ENCODE measurements around the gene UBAC2.
"Not testable (repeated sequence)": the region's sequence is repeated elsewhere in the genome, so short reads cannot be mapped to it uniquely, and the experiment has no call there.

Gene UBAC2

DNA sequence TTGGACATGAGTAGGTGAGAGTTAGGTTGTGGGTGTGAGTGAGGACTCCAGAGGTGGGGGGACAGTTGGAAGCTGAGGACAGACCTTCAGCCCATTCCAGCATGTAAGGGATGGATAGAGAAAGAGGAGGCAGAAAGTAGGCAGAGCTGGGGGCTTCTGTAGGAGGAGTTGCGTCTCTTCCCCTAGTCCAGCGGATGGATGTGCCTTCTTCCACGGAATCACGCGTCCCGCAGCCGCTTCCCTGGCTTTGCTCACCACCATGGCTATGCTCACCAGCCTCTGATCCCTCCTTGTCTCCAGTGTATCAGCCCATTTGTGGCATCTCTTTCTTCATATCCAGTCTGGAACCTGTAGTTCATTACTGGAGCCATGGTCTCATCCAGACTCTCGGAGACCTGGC lies 5.6 kb downstream of the UBAC2 start:
- H3K4me3 ChIP-seq (ENCODE audit: low read length), result no peak overlapping the region
- TF ChIP-seq, protein P1, sequence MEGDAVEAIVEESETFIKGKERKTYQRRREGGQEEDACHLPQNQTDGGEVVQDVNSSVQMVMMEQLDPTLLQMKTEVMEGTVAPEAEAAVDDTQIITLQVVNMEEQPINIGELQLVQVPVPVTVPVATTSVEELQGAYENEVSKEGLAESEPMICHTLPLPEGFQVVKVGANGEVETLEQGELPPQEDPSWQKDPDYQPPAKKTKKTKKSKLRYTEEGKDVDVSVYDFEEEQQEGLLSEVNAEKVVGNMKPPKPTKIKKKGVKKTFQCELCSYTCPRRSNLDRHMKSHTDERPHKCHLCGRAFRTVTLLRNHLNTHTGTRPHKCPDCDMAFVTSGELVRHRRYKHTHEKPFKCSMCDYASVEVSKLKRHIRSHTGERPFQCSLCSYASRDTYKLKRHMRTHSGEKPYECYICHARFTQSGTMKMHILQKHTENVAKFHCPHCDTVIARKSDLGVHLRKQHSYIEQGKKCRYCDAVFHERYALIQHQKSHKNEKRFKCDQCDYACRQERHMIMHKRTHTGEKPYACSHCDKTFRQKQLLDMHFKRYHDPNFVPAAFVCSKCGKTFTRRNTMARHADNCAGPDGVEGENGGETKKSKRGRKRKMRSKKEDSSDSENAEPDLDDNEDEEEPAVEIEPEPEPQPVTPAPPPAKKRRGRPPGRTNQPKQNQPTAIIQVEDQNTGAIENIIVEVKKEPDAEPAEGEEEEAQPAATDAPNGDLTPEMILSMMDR (conservative IDR thresholded peaks at IDR 0.05; ENCODE audit: low read length), result no peak
- DNase-seq (ENCODE audit: low read depth), result no peak

DNA sequence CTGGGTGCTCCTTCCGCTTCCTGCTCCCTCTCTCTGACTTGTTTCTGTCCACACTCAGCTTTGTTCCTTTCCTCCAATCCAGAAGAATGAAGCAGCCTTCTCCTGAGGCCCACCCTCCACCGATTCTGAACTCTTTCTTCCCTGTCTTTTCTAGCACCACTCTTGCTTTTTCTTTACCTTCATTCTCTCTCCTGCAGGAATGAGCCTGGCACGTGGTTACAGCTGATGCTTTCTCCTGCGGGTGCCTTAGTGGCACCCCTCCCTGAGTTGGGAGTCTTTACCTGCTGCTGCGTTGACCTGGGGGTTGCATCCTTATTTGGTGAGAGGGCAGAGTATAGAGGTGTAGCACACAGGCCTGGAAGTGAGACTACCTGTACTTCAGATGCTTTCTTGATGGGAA lies 6.2 kb downstream of the UBAC2 start:
- no peak overlapping the region for H3K4me3 ChIP-seq (ENCODE audit: low read length)
- no peak for DNase-seq (ENCODE audit: low read depth)
- TF ChIP-seq, protein P1 (conservative IDR thresholded peaks at IDR 0.05; ENCODE audit: low read length), result no peak

DNA sequence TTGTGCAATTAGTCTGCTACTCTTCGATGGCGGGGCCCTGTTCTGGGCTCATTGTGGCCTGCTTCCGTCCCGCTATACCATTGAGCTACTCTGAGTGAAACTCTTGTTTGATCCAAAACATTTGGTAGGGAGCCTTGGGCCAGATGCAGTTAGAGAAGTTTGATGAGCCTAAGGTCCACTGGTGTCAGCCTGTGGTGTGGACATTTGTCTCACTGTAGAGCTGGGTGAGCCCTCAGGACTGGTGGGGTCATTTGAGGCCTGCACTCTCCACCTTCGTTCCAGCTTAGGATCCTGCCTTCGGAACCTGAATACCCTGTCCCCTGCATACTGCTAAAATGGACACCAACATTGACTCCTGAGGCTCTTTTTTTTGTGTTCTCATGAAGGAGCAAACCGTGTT lies 6.9 kb downstream of the UBAC2 start:
- DNase-seq (ENCODE audit: low read depth), result no peak

DNA sequence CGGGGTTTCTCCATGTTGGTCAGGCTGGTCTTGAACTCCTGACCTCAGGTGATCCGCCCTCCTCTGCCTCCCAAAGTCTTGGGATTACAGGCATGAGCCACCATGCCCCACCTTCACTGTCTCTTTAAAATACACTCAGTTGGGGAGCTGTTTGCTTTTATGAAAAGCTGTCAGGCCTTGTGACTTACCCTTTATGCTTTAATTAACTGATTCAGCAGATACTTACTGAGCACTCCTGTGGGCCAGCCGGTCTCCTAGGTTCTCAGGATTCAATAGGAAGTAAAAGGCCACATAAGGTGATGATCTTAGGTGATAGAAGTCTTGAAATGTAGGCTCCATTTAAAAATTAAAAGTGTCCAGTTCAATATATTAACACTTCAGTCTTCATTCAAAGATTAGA lies 7.5 kb downstream of the UBAC2 start:
- H3K4me3 ChIP-seq (ENCODE audit: low read length), result no peak overlapping the region
- no peak for DNase-seq (ENCODE audit: low read depth)
- TF ChIP-seq, protein P1 (conservative IDR thresholded peaks at IDR 0.05; ENCODE audit: low read length), result no peak

More for the DNA sequence above, 6.9 kb downstream of the UBAC2 start:
- TF ChIP-seq, protein P1 (conservative IDR thresholded peaks at IDR 0.05; ENCODE audit: low read length), result no peak
- no peak overlapping the region for H3K4me3 ChIP-seq (ENCODE audit: low read length)

DNA sequence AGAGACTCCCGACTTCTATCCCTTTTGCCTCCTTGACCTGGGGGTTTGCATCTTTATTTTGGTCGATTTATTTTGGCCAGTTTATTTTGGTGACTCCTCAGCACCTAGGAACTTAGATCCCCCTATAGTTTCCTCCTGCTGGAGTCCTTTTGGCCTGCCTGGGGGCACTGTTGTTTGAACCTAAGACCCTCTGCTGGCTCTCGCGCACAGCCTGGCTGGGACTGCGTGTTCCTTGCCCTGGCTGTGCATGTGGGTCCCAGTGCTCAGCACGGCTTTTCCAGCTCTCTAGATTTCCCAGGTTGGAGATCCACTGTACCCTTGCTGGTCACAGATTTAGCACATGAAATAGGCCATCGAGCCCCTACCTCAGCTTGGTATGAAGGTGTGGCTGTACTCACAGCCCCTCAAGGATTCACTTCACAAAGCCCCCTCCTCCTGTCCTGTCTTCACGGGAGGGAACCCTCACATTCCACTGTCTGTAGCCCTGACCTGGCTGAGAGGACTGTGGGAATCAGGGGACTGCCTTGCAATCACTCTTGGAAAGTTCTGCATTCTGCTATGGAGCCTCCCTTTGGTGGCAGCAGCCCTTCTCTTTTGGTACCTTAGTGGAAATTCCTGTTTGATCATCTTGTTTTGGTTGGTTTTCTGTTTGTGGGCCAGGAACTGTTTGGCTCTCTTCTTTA lies 8.3 kb downstream of the UBAC2 start:
- H3K4me3 ChIP-seq (ENCODE audit: low read length), result no peak overlapping the region
- TF ChIP-seq, protein P1 (conservative IDR thresholded peaks at IDR 0.05; ENCODE audit: low read length), result no peak

DNA sequence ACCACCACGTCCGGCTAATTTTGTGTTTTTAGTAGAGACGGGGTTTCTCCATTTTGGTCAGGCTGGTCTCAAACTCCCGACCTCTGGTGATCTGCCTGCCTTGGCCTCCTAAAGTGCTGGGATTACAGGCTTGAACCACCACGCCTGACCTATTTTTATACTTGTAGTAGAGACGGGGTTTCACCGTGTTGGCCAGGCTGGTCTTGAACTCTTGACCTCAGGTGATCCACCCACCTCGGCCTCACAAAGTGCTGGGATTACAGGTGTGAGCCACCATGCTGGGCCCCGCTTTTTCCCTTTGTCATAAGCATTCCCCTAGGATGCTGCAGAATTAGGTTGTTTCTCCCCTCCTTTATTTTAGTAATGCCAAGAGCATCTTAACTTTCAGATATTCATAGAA lies 10.0 kb downstream of the UBAC2 start:
- not testable (repeated sequence) for H3K4me3 ChIP-seq (ENCODE audit: low read length); DNase-seq (ENCODE audit: low read depth)

More for the DNA sequence above, 8.3 kb downstream of the UBAC2 start:
- no peak for DNase-seq (ENCODE audit: low read depth)

DNA sequence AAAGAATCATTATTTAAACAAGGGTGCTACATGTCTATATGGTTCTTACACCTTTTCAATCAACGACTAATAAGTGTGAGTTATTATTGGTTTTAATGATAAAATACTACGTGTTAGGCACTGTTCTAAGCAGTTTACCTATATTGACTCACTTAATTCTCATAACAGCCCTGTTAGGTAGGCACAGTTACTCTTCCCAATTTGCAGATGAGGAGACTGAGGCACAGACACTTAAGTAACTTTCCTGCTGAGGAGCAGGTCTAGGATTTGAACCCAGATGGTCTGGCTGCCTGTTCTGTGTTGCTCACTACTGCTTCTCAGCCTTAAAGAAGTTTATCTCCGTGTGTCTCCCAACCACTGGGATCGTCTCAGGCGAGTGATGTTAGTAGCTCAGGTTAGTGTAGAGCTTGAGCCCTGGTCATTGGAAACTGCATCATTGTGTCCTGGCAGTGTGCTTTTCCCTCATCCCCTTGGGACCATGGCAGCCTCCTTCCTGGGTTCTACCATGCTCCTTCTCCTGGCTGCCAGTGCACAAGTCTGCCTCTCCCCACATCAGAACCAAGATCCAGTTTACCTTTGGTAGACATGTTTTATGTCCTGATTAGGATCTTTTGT lies 10.9 kb downstream of the UBAC2 start:
- no peak overlapping the region for H3K4me3 ChIP-seq (ENCODE audit: low read length)
- DNase-seq (ENCODE audit: low read depth), result no peak
- TF ChIP-seq, protein P1 (conservative IDR thresholded peaks at IDR 0.05; ENCODE audit: low read length), result no peak

Data from AG10803 (cell line).